GM18505 (cell line): ENCODE data around the gene DBT.
"Not testable (repeated sequence)": the region's sequence is repeated elsewhere in the genome, so short reads cannot be mapped to it uniquely, and the experiment has no call there.

ENCODE experiments used
- ATAC-seq: cut with Tn5 transposase; IDR thresholded peaks from one replicate; pipeline ENCODE4 v1.9.1; 2021; ENCODE audit not compliant: unreplicated experiment
- POLR2A ChIP-seq: IDR thresholded peaks from 4 replicates; pipeline ENCODE4 v1.6.1; 2011; ENCODE audit warnings: borderline replicate concordance; ENCODE audit not compliant: insufficient read depth, insufficient read length; ENCODE audit errors: extremely low read depth

DBT gene

DNA sequence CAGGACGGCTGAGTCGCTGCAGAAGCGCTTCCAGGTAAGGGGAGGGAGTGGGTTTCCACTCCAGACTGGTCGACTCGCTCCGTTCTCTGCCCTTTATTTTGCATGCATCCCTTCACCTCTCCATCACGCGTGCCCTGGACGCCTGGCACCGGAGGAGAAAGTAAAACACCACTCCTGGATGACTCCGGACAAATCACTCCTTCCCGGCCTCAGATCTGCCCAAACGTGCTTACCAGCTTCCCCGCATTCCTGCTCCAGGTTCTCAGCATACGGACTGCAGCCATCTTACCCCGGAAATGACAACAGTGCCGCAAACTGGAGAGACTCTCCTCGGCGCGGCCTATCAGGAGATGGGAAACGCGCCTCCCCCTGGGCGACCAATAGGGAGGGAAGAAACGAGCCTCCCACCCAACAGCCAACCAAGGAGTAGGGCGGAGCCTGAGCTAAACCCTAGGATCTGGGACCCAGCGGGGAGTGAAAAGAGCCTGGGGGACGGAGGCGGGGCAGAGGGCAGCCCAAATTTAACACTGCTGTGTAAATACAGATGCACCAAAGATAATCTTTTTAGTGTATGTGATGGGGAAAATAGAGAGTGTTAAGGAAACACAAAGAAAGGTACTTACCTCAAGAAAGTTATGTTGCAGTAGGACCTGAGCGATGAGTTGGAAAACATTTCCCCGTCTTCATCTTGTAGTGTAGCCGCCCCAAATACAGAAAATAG, at the start of gene DBT:
DBT (minus strand) TSS at position 298 of the 721 bp plus-strand sequence; CDS start at position 284, 14 bp downstream.
- ATAC-seq = peak; percentile 100
- TF ChIP-seq POLR2A = peak; percentile 93

DNA sequence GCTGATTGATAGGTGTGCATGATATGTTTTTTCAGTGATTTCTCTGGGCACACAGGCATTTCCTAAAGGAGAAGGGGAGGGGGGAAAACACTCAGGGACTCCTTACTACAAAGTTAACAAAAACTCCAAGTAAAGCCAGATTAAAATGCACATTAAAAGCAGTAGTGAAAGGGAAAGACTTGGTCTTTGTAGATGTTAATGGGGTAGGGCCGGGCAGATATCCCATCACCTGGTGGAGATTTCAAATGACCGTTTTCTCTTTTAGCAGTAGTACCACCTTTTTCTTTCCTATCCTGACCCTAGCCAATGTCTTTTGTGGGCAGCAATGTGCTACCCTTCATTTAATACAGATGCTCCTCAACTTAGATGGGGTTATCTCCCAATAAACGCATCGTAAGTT, 48.9 kb upstream of the DBT start:
- no peak for ATAC-seq
- no peak for TF ChIP-seq POLR2A

DNA sequence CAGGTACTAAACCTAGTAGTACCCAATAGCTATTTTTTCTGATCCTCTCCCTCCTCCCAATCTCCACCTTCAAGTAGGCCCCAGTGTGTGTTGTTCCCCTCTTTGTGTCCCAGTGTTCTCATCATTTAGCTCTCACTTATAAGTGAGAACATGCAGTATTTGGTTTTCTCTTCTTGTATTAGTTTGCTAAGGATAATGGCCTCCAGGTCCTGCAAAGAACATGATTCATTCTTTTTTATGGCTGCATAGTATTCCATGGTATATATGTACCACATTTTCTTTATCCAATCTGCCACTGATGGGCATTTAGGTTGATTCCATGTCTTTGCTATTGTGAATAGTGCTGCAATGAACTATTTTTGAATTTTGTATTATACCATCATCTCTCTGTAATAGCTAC, 47.4 kb upstream of the DBT start:
- ATAC-seq = not testable (repeated sequence)

DNA sequence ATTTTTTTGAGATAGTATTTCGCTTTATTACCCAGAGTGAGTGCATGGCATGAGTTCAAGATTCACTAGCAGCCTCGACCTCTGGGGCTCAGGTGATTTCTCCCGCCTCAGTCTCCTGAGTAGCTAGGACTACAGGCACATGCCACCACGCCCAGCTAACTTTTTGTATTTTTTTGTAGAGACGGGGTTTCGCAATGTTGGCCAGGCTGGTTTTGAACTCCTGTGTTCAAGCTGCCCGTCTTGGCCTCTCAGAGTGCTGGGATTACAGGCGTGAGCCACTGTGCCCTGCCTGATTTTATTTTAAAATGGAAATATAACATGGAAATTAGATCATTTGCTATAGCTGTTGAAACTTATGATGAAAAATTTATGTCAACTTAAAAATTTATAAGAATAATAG, 46.5 kb upstream of the DBT start:
- no peak for ATAC-seq
- TF ChIP-seq POLR2A = no peak

DNA sequence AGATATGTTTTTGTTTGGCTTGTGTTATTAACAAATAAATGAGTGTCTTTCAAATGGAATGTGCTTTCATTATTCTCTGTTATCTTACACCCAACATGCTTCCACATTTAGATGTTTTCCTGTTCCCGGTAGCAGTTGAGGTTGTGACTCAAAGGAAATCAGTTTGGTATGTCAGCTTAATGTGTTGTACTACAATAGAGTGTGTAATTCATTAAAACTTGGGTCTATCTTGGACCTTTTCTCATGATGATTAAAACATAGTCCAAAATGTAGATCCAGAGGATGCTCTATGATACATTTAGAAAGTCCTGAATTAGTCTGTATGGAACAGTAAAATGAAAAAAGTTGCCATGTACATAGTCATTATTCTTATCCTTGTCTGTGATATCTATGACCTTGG, 43.1 kb upstream of the DBT start:
- no peak for ATAC-seq
- TF ChIP-seq POLR2A = no peak

DNA sequence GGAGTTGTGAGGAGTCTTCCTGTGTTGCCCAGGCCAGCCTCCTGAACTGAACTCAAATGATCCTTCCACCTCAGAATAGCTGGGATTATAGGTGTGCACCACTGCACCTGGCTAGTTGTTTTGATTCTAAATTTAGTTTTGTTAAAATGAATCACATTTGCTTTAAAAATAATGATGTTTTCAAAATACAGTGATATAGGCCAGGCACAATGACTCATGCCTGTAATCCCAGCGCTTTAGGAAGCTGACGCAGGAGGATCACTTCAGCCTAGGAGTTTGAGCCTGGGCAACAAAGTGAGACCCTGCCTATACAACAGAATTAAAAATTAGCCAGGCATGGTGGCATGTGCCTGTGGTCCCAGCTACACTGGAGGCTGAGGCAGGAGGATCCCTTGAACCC, 40.7 kb upstream of the DBT start:
- no peak for ATAC-seq
- TF ChIP-seq POLR2A = no peak

DNA sequence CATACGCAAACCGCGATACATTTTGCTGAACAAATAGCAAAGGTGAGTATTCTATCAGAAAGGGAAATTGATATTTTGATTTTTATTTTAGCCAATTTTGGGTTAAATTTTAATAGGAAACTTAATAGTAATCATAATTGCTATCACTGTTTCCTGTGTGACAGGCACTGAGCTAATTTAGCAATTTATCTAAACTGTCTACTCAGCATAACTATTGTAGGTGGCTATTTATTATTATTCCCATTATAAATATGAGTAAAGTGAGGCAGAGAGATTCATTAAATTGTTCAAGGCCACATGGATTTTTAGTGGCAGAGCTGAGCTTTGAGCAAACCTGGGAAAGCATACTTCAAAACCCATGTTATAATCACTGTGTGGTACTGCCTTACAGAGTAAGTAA, 37.5 kb upstream of the DBT start:
- no peak for ATAC-seq
- no peak for TF ChIP-seq POLR2A

DNA sequence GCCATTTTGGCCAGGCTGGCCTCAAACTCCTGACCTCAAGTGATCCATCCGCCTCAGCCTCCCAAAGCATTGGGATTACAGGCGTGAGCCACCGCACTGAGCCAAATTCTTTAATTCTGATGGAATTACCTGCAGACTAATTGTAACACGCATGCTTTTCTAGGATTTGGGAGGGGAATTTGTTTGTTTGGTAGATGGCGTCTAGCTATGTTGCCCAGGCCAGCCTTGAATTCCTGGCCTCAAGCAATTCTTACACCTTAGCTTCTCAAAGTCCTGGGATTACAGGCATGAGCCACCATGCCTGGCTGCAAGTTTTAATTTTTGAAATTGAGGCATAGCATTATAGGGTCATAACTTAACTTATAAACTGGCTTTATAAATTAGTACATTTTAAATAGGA, 35.0 kb upstream of the DBT start:
- ATAC-seq = no peak
- TF ChIP-seq POLR2A = no peak

DNA sequence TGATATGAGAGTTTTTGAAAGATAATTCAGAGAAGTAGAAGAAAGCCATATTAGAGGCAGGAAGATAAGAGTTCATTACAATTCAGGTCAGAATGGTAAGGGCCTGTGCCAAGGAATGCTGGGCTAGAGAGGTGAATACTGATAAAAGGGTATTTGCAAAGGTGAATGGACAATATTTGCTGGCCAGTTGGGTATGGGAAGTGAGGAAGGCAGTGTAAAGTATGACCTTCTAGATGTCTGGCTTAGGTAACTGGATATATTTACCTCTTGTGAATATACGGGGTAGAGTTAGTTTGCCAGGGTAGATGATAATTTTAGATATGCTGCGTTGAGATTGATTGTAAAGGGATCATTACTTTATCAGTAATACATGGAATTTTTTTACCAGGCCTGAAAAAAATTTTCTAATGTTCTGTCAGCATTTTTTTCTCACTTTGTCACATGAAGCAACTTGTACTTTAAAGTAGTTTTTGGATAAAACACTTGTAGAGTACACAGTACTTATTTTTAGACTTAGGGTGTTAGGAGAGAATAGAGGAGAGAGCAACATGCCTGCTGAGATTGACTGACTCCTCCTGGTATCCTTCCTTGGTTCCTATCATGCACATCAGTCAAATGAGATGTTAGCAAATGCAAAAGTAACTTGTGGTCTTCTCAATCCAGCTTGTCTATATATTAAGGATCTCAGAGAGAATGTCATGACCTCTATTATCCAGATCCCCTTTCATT, 30.5 kb upstream of the DBT start:
- no peak for ATAC-seq
- TF ChIP-seq POLR2A = no peak

DNA sequence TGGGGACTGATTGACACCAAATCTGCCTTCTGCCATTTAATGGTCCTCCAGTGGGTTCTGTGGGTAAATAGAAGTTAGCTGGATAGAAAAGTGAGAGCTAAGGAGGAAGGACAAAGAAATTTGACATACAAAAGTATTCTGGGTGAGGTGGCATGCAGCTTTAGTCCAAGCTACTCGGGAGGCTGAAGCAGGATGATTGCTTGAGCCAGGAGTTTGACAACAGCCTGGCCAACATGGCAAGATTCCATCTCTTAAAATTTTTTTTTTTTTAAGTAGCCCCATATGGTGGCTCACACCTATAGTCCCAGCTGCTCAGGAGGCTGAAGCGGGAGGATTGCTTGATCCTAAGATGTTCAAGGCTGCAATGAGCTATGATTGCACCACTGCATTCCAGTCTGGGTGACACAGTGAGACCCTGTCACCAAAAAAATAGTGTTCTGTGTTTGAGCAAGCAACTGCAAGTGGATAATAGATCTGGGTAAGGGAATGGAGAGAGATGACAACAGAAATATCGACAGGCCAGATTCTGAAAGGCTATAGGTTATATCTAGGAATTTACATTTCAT, 29.8 kb upstream of the DBT start:
- no peak for TF ChIP-seq POLR2A
- no peak for ATAC-seq

DNA sequence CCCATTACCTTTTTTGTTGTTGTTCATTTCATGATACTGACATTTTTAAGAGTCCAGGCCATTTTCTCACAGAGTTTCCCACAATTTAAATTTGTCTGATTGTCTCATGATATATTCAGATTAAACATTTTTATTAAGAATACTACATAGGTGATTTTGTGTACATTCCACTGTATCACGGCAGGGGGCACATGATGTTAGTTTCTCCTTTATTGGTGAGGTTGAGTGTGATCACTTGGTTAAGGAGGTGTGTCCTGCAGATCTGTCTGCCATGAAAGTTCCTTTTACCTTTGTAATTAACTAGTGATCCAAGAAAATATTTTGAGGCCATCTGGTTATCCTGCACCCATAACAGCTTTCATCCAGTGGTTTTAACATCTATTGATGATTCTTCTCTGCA, 28.2 kb upstream of the DBT start:
- ATAC-seq = no peak
- no peak for TF ChIP-seq POLR2A

DNA sequence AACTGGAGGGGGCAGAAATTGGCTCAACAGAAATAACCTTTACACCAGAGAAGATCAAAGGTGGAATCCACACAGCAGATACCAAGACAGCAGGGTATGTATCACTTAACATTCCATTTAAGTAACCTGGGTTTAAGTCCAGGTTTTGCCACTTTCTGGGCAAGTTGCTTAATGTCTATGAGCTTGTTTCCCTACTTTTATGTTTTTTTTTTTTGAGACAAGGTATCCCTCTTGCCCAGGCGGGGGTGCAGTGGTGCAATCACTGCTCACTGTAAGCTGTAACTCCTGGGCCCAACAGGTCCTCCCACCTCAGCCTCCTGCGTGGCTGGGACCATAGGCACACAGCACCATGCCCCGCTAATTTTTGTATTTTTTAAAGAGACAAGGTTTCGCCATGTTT, 18.6 kb upstream of the DBT start:
- no peak for ATAC-seq
- no peak for TF ChIP-seq POLR2A

DNA sequence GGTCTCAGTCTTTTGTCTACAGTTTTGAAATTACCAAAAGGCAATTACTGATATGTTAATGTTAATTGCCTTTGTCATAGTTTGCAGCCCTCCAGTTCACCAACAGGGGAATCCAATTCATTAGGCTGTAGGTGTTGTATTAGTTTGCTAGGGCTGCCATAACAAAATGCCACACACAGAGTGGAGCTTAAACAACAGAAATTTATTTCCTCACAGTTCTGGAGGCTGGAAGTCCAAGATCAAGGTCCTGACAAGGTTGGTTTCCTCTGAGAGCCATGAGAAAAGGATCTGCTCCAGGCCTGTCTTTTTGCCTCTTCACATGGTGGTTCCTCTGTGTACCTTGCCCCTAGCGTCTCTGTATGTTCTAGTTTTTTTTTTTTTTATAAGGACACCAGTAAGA, 17.6 kb upstream of the DBT start:
- no peak for ATAC-seq
- TF ChIP-seq POLR2A = no peak

DNA sequence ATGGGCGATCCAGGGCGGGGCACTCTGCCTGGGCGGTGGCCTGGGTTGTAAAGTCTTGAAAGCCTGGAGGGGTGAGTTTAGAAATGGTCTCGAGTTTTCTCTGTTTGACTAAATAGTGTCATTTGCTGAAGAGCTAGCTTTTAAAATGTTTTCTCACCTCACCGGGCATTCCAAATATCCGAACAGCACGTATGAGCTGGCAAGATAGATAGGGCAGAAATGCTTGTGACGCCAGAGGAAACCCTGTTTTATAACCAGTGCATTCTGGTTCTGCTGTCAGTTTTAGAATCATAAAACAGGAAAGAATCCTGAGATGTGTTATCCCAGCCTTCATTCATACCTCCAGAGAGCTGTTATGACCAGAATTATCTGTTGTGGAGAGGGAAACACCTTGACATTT, 17.1 kb upstream of the DBT start:
- ATAC-seq = peak; percentile 17
- no peak for TF ChIP-seq POLR2A
